Measurements from ENCODE around the gene TPSAB1. TPM values are rescaled to one million over a fixed set of nuclear protein-coding genes. Genes with fewer than 3 reads are reported as not detected.
"Not testable (repeated sequence)": the region's sequence is repeated elsewhere in the genome, so short reads cannot be mapped to it uniquely, and the experiment has no call there.

The TPSAB1 gene
- total RNA-seq, 1 experiment from 2014 or later = not detected

DNA sequence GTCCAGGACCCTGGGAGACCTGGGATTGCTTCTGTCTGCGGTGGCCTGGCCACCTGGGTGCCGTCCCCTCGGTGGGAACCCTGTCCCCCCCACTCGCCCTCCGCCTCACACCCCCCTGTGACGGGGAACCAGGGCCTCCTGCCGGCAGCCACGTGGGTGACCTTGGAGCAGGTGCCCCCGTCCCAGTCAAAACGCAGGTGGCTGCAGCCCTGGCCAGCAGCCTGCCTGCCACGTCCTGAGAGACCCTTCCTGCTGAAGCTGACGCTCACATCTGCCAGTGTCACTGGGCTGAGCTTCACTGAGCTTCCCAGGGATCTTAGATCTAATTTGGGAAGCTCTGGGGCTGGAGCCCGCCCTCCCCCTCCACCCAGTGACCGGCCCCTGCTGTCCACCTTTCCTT, 13.8 kb upstream of the TPSAB1 start:
- DNase-seq (ENCODE audit: unreplicated experiment); H3K4me1 Mint-ChIP-seq (ENCODE audit: insufficient read depth, unreplicated experiment); H3K4me3 Mint-ChIP-seq (ENCODE audit: unreplicated experiment); H3K36me3 Mint-ChIP-seq (ENCODE audit: insufficient read depth, unreplicated experiment); H3K27ac Mint-ChIP-seq (ENCODE audit: low read depth, unreplicated experiment); intact Hi-C loops (cut with micrococcal nuclease); BruUV-seq (replicated peaks); CTCF ChIA-PET; POLR2A ChIA-PET; H3K9me3 Mint-ChIP-seq (ENCODE audit: unreplicated experiment): not testable (repeated sequence)
- H3K27me3 Mint-ChIP-seq (ENCODE audit: insufficient read depth, unreplicated experiment) = peaks cover 24% of the 10 kb centered on the region

DNA sequence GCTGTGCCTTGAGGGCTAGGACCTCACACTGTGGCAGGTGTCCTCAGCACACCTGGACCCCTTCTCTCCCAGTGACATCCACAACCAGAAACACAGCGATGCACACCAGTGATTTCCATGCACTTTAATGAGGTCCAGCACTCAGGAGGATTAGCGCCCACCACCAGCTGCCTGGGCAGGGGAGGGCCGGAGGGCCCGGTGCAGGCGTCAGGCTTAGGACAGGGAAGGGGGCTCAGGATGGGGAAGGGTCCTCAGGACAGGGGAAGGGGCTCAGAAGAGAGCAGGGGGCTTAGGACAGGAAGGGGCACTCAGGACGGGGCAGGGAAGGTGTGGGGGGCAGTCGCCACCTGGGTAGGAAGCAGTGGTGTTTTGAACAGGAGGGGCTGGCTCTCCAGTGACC, 12.3 kb upstream of the TPSAB1 start:
- H3K36me3 Mint-ChIP-seq (ENCODE audit: insufficient read depth, unreplicated experiment); BruUV-seq (replicated peaks); H3K27ac Mint-ChIP-seq (ENCODE audit: low read depth, unreplicated experiment); H3K4me1 Mint-ChIP-seq (ENCODE audit: insufficient read depth, unreplicated experiment); POLR2A ChIA-PET; H3K9me3 Mint-ChIP-seq (ENCODE audit: unreplicated experiment); H3K27me3 Mint-ChIP-seq (ENCODE audit: insufficient read depth, unreplicated experiment); intact Hi-C loops (cut with micrococcal nuclease); DNase-seq (ENCODE audit: unreplicated experiment); H3K4me3 Mint-ChIP-seq (ENCODE audit: unreplicated experiment): not testable (repeated sequence)
- CTCF ChIA-PET = interaction anchor here (0.5 kb wide), 1 partner anchor 102 kb away, joined by 3 read pairs; no protein-coding TSS in a partner anchor

DNA sequence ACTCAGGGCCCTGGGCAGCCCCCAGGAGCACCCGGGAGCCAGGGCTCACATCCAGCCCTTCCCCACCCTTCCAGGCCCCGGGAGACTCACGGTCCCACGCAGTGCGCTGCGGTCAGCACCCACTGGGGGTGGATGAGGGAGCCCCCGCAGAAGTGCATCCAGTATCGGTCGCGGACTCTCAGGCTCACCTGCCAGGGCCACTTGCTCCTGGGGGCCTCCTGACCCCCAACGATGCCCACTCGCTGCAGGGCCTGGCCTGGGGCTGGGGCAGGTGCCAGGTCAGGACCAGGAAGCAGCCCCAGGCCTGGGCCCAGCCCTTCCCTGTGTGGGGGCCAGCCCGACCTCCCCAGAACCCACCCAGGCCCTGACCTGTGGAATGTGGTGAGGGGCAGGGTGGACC, 11.0 kb upstream of the TPSAB1 start:
- DNase-seq (ENCODE audit: unreplicated experiment); H3K36me3 Mint-ChIP-seq (ENCODE audit: insufficient read depth, unreplicated experiment); H3K4me3 Mint-ChIP-seq (ENCODE audit: unreplicated experiment); intact Hi-C loops (cut with micrococcal nuclease); H3K27me3 Mint-ChIP-seq (ENCODE audit: insufficient read depth, unreplicated experiment); H3K27ac Mint-ChIP-seq (ENCODE audit: low read depth, unreplicated experiment); BruUV-seq (replicated peaks); CTCF ChIA-PET; H3K9me3 Mint-ChIP-seq (ENCODE audit: unreplicated experiment); POLR2A ChIA-PET; H3K4me1 Mint-ChIP-seq (ENCODE audit: insufficient read depth, unreplicated experiment): not testable (repeated sequence)

DNA sequence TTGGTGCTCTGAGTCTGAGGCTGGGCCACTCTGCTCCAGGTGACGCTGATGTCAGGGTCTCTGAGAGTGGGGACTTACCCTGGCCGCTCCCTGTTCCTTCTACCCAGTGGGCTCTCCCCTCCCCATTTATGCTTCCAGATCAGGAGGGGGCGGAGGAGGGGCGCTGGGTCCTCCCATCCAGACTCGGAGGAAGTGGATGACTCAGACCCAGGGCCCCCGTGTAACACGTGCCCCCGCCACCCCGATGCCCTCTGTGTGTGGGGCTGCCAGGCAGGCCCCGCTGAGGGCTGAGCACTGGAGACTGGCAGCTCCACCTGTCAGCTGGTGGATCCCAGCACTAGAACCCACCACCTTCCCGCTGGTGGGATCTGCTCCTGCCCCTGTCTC, 10.4 kb upstream of the TPSAB1 start, which contains the start of gene TPSB2:
Gene TPSB2, minus strand, starts transcription at position 101 of the 387 bp plus-strand sequence. CDS start 233 bp downstream, outside the sequence.
- H3K27me3 Mint-ChIP-seq (ENCODE audit: insufficient read depth, unreplicated experiment); BruUV-seq (replicated peaks); H3K36me3 Mint-ChIP-seq (ENCODE audit: insufficient read depth, unreplicated experiment); CTCF ChIA-PET; H3K9me3 Mint-ChIP-seq (ENCODE audit: unreplicated experiment); H3K27ac Mint-ChIP-seq (ENCODE audit: low read depth, unreplicated experiment); intact Hi-C loops (cut with micrococcal nuclease); H3K4me1 Mint-ChIP-seq (ENCODE audit: insufficient read depth, unreplicated experiment); POLR2A ChIA-PET; DNase-seq (ENCODE audit: unreplicated experiment); H3K4me3 Mint-ChIP-seq (ENCODE audit: unreplicated experiment): not testable (repeated sequence)

DNA sequence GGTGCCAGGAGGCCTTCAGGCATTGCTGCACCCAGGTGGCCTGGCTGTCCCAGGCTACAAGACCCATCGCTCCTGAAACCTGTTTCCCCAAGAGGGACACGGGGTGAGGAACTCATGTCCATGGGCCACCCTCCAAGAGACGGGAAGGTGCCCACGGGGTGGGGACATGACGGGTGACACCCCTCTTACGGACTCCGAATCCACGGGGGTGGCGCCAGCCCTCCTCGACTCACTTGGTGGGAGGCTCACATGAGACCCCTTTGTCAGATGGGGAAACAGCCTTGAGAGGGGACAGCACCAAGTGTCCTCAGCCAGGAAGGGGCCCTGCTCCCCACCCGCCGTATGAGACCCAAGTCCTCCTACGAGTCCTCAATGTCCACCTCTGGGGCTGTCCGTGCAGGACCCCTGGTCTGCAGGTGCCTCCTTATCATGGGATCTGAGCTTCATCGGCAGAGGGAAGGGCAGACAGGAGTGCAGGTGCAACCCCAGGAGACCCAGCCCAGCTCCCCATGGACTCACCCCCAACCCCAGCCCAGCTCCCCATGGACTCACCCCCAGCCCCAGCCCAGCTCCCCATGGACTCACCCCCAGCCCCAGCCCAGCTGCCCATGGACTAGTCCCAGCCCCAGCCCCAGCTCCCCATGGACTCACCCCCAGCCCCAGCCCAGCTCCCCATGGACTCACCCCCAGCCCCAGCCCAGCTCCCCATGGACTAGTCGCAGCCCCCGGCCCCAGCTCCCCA, 9.9 kb upstream of the TPSAB1 start:
- H3K27me3 Mint-ChIP-seq (ENCODE audit: insufficient read depth, unreplicated experiment); CTCF ChIA-PET; H3K4me3 Mint-ChIP-seq (ENCODE audit: unreplicated experiment); BruUV-seq (replicated peaks); intact Hi-C loops (cut with micrococcal nuclease); H3K27ac Mint-ChIP-seq (ENCODE audit: low read depth, unreplicated experiment); POLR2A ChIA-PET; DNase-seq (ENCODE audit: unreplicated experiment); H3K9me3 Mint-ChIP-seq (ENCODE audit: unreplicated experiment); H3K4me1 Mint-ChIP-seq (ENCODE audit: insufficient read depth, unreplicated experiment); H3K36me3 Mint-ChIP-seq (ENCODE audit: insufficient read depth, unreplicated experiment): not testable (repeated sequence)

DNA sequence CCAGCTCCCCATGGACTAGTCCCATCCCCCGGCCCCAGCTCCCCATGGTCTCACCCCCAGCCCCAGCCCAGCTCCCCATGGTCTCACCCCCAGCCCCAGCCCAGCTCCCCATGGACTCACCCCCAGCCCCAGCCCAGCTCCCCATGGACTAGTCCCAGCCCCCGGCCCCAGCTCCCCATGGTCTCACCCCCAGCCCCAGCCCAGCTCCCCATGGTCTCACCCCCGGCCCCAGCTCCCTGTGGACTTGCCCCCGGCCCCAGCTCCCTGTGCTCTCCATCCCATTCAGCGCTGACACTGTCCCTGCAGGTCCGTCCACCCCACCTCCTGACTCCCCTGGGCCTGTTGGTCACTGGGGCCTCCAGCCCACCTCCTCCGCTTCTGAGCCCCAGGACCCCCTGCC, 9.2 kb upstream of the TPSAB1 start:
- CTCF ChIA-PET; H3K4me1 Mint-ChIP-seq (ENCODE audit: insufficient read depth, unreplicated experiment); BruUV-seq (replicated peaks); intact Hi-C loops (cut with micrococcal nuclease); POLR2A ChIA-PET; H3K36me3 Mint-ChIP-seq (ENCODE audit: insufficient read depth, unreplicated experiment); H3K27ac Mint-ChIP-seq (ENCODE audit: low read depth, unreplicated experiment); H3K9me3 Mint-ChIP-seq (ENCODE audit: unreplicated experiment); H3K4me3 Mint-ChIP-seq (ENCODE audit: unreplicated experiment); H3K27me3 Mint-ChIP-seq (ENCODE audit: insufficient read depth, unreplicated experiment); DNase-seq (ENCODE audit: unreplicated experiment): not testable (repeated sequence)

DNA sequence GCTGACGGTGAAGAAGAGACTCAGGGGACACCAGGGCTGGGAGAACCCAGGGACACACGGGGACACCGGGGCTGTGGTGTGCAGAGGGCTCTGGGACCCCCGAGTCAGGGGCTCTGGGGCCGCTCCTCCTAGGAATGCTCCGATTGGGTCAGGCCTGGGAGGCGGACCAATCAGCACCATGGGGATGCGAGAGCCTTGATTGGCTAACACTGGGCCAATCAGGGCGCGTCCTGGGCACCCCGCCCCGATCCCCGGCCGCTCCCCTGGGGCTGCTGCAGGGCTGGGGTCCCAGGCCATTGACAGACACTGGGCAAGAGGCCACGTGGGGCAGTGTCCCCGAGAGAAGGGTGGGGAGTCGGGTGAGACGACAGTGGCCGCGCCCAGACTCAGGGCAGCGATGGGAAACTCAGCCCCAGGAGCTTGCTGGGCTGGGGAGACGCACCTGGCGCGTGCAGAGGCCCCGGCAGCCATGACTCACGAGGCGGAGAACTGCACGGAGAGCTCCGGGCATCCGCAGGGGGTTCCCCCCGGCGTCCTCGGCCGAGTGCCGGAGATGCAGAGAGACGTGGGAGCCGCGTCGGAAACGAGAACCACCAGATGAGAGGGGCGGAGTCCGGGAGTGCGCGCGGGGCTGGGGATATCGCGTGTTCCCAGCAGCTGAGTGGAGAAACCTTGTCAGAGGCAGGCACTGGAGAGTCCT, 8.3 kb upstream of the TPSAB1 start:
- POLR2A ChIA-PET; BruUV-seq (replicated peaks); H3K9me3 Mint-ChIP-seq (ENCODE audit: unreplicated experiment); H3K4me3 Mint-ChIP-seq (ENCODE audit: unreplicated experiment); intact Hi-C loops (cut with micrococcal nuclease); H3K36me3 Mint-ChIP-seq (ENCODE audit: insufficient read depth, unreplicated experiment); H3K27ac Mint-ChIP-seq (ENCODE audit: low read depth, unreplicated experiment); CTCF ChIA-PET; DNase-seq (ENCODE audit: unreplicated experiment); H3K4me1 Mint-ChIP-seq (ENCODE audit: insufficient read depth, unreplicated experiment); H3K27me3 Mint-ChIP-seq (ENCODE audit: insufficient read depth, unreplicated experiment): not testable (repeated sequence)

DNA sequence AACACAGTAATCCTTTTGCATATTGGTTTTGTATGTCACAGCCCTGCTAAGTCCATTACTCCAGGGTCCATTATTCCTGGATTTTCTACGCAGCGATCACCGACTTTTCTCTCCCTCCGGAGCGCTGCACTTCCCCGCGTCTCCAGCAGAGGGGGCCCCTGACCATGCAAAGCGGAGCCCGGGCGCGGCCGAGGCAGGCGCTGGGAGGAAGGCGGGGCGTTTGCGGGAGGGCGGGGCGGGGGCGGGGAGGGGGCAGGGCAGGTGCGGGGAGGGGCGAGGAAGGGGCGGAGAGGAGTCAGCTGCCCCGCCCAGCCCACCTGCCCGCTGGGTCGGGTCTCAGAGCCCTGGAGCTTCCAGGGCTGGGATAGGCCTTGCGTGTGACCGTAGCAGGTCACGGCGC, 3.8 kb upstream of the TPSAB1 start:
- DNase-seq (ENCODE audit: unreplicated experiment); H3K4me3 Mint-ChIP-seq (ENCODE audit: unreplicated experiment); H3K4me1 Mint-ChIP-seq (ENCODE audit: insufficient read depth, unreplicated experiment); intact Hi-C loops (cut with micrococcal nuclease); H3K27me3 Mint-ChIP-seq (ENCODE audit: insufficient read depth, unreplicated experiment); CTCF ChIA-PET; H3K9me3 Mint-ChIP-seq (ENCODE audit: unreplicated experiment); H3K27ac Mint-ChIP-seq (ENCODE audit: low read depth, unreplicated experiment); H3K36me3 Mint-ChIP-seq (ENCODE audit: insufficient read depth, unreplicated experiment); BruUV-seq (replicated peaks); POLR2A ChIA-PET: not testable (repeated sequence)

All from MCF 10A (cell line).